RPMI8226 (cell line): ENCODE results near the gene CCDC69.

Source experiments
- DNase-seq: peaks from one replicate; pipeline ENCODE4 v3.0.0-alpha.2; 2015

CCDC69 gene

GRCh38 chr5:151138114-151138513 lies 85.8 kb downstream of the CCDC69 start:
- DNase-seq: no peak

- DNase-seq: no peak
These were observed 86.6 kb downstream of the CCDC69 start for GRCh38 chr5:151137067-151137825.

- no peak for DNase-seq
These were observed 89.7 kb downstream of the CCDC69 start for GRCh38 chr5:151134228-151134627.

- DNase-seq: no peak
These were observed 90.9 kb downstream of the CCDC69 start for GRCh38 chr5:151132963-151133362.
